Stomach (tissue), 9 donors: Measurements from ENCODE around the gene ZFHX2. TPM values are rescaled to one million over a fixed set of nuclear protein-coding genes. Genes with fewer than 3 reads are reported as not detected.
A peak's percentile ranks its signal among the peaks of the same experiment; 100 is the strongest.

ENCODE experiments used
- DNase-seq, 2 donors: peaks; one replicate each; pipeline versions ENCODE4 v3.0.0 to v3.0.0-alpha.2; 2013 to 2019
- H3K27ac ChIP-seq, 5 donors: fragments of 200-600 bp in 4 of 5; sonication (generic) in 4 of 5; one replicate each; pipeline ENCODE4 v1.5.1; 2013 to 2019; ENCODE audit warnings: mild to moderate bottlenecking in 1 of 5, moderate library complexity in 1 of 5
- H3K27me3 ChIP-seq, 3 donors: fragments of 200-600 bp; sonication (generic); one replicate each; pipeline ENCODE4 v1.5.1; 2017 to 2019; ENCODE audit warnings: mixed run types in 1 of 3
- H3K36me3 ChIP-seq, 4 donors: fragments of 200-600 bp; sonication (generic); 1 replicate in 3 of 4; 2 replicates in 1 of 4; pipeline ENCODE4 v1.5.1; 2016 to 2019
- H3K4me1 ChIP-seq, 4 donors: fragments of 200-600 bp; sonication (generic); one replicate each; pipeline ENCODE4 v1.5.1; 2016 to 2019
- H3K4me3 ChIP-seq, 4 donors: fragments of 200-600 bp; sonication (generic) in 3 of 4; one replicate each; pipeline ENCODE4 v1.5.1; 2016 to 2019; ENCODE audit warnings: mild to moderate bottlenecking in 1 of 4
- H3K9me3 ChIP-seq, 4 donors: fragments of 200-600 bp; sonication (generic); one replicate each; pipeline ENCODE4 v1.5.1; 2016 to 2019
- CTCF ChIP-seq, 7 experiments: fragments of 450-650 bp in 4 of 7; fragments of 200-600 bp in 3 of 7; sonication (generic) in 3 of 7; IDR thresholded peaks; one replicate each; pipeline ENCODE4 v1.5.1; 2016 to 2019; ENCODE audit warnings: antibody characterized with exemption in 7 of 7, control low read depth in 2 of 7, mild to moderate bottlenecking in 1 of 7
- EP300 ChIP-seq: sonication (generic); formaldehyde crosslinking; IDR thresholded peaks from one replicate; pipeline ENCODE4 v1.6.1; 2017; ENCODE audit warnings: antibody characterized with exemption
- POLR2A ChIP-seq, 4 donors: fragments of 450-650 bp; IDR thresholded peaks; one replicate each; pipeline ENCODE4 v1.6.1; 2016; ENCODE audit warnings: antibody characterized with exemption in 4 of 4, control low read depth in 2 of 4, mild to moderate bottlenecking in 1 of 4, moderate library complexity in 1 of 4
- POLR2AphosphoS5 ChIP-seq, 3 donors: sonication (generic); formaldehyde crosslinking; IDR thresholded peaks; one replicate each; pipeline ENCODE4 v1.6.1; 2016; ENCODE audit warnings: antibody characterized with exemption in 3 of 3
- WGBS, 5 donors: extraction: QIAGEN DNeasy Blood & Tissue Kit in 3 of 5; methylation state at CpG; one replicate each; pipeline versions ENCODE4 v1.1.5 to v1.1.7; 2013 to 2018; 5-methylcytosine and 5-hydroxymethylcytosine counted together
- intact Hi-C: fragments of 100-400 bp; cut with DNase I; formaldehyde crosslinking; loops from one replicate; pipeline ENCODE4 v1.15.1; 2023; ENCODE audit warnings: low total_unique reads
- polyA plus RNA-seq, 3 donors: library from polyadenylated mRNA; stranded (reverse); fragments of 200-250 nt; gene quantifications; one replicate each; pipeline ENCODE4 v1.2.3, GENCODE V29; 2013
- total RNA-seq, 5 donors: library from RNA; depleted of rRNA; stranded (reverse); fragments of >200 nt; gene quantifications; one replicate each; pipeline versions ENCODE4 v1.1.0 to v1.2.3, GENCODE V29; 2014 to 2016
- donor health status: healthy with polysubstance abuse.
- donor health status: Bipolar disorder and iron deficiency.
- donor health status: healthy.

ZFHX2 gene
- total and polyA plus RNA-seq, 8 donors, result under 0.01 to 2.9 (median 0.68) TPM; not detected in 1

DNA sequence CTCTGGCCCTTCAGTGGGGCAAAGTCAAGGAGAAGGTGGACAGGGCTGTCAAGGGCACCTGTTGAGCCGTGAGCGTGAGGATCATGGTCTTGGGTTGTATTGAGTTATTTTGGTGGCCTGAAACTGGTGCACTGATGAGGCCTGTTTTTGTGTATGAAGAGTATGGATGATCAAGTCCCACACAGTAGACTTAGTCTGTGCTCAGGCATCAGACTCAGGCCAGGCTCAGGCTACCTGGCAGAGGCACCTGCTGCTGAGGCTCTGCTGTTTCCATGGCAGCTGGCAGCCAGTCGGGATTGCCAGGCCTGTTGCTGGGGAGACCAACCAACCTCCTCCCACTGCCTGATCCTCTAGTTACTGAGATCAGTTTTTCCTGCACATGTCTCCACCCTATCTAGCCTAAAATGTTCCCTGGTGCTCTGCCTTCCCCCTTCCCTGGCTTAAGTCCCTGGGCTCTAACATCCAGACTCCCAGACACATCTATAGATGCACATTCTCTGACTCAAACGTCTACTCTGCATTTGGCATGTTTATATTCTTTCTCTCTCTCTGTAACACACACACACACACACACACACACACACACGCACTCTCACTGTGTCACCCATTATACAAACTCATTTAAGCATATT lies 21.9 kb upstream of the ZFHX2 start:
- no peaks in the 10 kb centered on the region for H3K9me3 ChIP-seq
- no peak overlapping the region for H3K4me3 ChIP-seq
- H3K36me3 ChIP-seq, result no peaks in the 10 kb centered on the region
- peak in 1 of 2 donors; percentile 27 for DNase-seq
- TF ChIP-seq EP300 (no peak), POLR2AphosphoS5 (IDR thresholded peaks at IDR 0.05) (no peak), CTCF (IDR thresholded peaks at IDR 0.05) (no peak), POLR2A (IDR thresholded peaks at IDR 0.05) (no peak)
- peaks cover 23 to 39% (median 28%) of the 10 kb centered on the region in 4 donors for H3K4me1 ChIP-seq
- 67 to 78% (median 68%) methylated on average over 5 of the region's 5 CpGs for WGBS, 5 donors
- intact Hi-C loops, result no loop called here
- H3K27me3 ChIP-seq, result peaks cover 29 to 76% (median 35%) of the 10 kb centered on the region in 3 donors
- H3K27ac ChIP-seq, result no peak overlapping the region

GRCh38 chr14:23572836-23573235 lies 21.3 kb upstream of the ZFHX2 start:
- H3K9me3 ChIP-seq, result no peaks in the 10 kb centered on the region
- intact Hi-C loops, result no loop called here
- DNase-seq, result peak in 1 of 2 donors; percentile 34
- 55 to 67% (median 64%) methylated on average over 4 of the region's 4 CpGs for WGBS, 5 donors
- H3K4me3 ChIP-seq, result no peak overlapping the region
- no peak overlapping the region for H3K27ac ChIP-seq
- no peaks in the 10 kb centered on the region for H3K36me3 ChIP-seq
- peaks cover 28 to 70% (median 28%) of the 10 kb centered on the region in 3 donors for H3K27me3 ChIP-seq
- peaks cover 29 to 41% (median 30%) of the 10 kb centered on the region in 4 donors for H3K4me1 ChIP-seq
- TF ChIP-seq EP300, result no peak
- TF ChIP-seq POLR2A (IDR thresholded peaks at IDR 0.05), result no peak
- no peak for TF ChIP-seq POLR2AphosphoS5 (IDR thresholded peaks at IDR 0.05)
- TF ChIP-seq CTCF (IDR thresholded peaks at IDR 0.05), result no peak

GRCh38 chr14:23572524-23572828 lies 20.9 kb upstream of the ZFHX2 start:
- Histone ChIP-seq H3K27me3 (peaks cover 24 to 66% (median 25%) of the 10 kb centered on the region in 3 donors), H3K9me3 (no peaks in the 10 kb centered on the region), H3K27ac (no peak overlapping the region), H3K36me3 (no peaks in the 10 kb centered on the region), H3K4me3 (no peak overlapping the region), H3K4me1 (peaks cover 27 to 41% (median 29%) of the 10 kb centered on the region in 4 donors)
- DNase-seq, result peak in 1 of 2 donors; percentile 4
- TF ChIP-seq POLR2A (IDR thresholded peaks at IDR 0.05) (no peak), POLR2AphosphoS5 (IDR thresholded peaks at IDR 0.05) (no peak), CTCF (IDR thresholded peaks at IDR 0.05) (no peak), EP300 (no peak)
- WGBS, 5 donors, result 61 to 79% (median 67%) methylated on average over 4 of the region's 4 CpGs
- intact Hi-C loops, result no loop called here

DNA sequence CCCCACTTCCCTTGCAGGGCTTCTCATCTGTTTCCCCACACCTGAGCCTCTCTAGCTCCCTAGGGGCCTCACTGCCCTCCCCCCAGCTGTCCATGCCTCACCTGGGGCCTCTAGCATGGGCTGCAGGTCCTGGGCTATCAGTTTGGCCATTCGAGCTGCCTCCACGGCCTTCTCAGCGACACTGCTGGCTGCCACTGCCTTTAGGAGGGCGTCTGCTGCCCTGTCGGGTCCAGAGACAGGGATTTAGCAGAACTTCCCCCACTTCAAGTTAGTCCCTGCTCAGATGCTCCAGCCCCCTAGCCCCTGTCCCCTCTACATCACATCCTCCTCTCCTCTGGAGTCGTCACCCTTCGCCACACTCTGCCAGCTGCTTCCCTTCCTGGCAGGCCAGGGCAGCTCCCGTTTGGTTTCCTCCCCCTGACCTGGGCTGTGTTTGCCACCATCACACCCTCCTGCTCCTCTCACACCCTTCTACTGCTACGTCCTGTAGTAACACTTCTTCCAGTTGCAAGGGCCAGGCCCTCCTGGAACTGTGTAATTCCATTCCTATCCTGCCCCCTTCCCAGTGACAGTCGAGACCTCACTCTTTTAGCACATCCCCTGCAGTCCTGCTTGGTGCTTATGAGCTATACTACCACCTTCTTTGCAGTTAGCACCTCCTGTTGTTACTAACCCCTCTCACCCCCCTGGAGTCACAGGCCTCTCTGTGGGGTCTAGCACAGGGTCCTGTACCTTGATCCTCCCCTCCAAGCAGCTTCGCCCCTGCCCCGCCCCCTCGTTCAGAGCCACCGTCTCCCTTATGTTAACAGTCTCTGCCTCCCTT lies 20.3 kb upstream of the ZFHX2 start:
- peak in 1 of 2 donors; percentile 11 for DNase-seq
- Histone ChIP-seq H3K9me3 (no peaks in the 10 kb centered on the region), H3K4me1 (peaks cover 24 to 38% (median 26%) of the 10 kb centered on the region in 4 donors), H3K27ac (no peak overlapping the region), H3K27me3 (peaks cover 19 to 60% (median 20%) of the 10 kb centered on the region in 3 donors), H3K4me3 (no peak overlapping the region), H3K36me3 (no peaks in the 10 kb centered on the region)
- TF ChIP-seq CTCF (IDR thresholded peaks at IDR 0.05) (no peak), POLR2AphosphoS5 (IDR thresholded peaks at IDR 0.05) (no peak), EP300 (no peak)
- intact Hi-C loops, result no loop called here
- 65 to 72% (median 68%) methylated on average over 13 to 14 of the region's 14 CpGs for WGBS, 5 donors
